HEK293 (cell line): ENCODE results near the gene LST1.

Experiments
- HOXD13 ChIP-seq: sonication (generic); formaldehyde crosslinking; IDR thresholded peaks from 2 replicates; pipeline ENCODE4 v1.8.0; 2022; ENCODE audit warnings: missing genetic modification reagents, borderline replicate concordance
- PRDM1 ChIP-seq: fragments of 450-650 bp; formaldehyde crosslinking; IDR thresholded peaks from 2 replicates; pipeline ENCODE4; 2016; ENCODE audit warnings: missing biosample characterization, missing genetic modification characterization
- PRDM6 ChIP-seq: fragments of 450-650 bp; formaldehyde crosslinking; IDR thresholded peaks from 2 replicates; pipeline ENCODE4 v1.5.1; 2017; ENCODE audit warnings: missing biosample characterization, missing genetic modification characterization
- WT1 ChIP-seq: fragments of 450-650 bp; formaldehyde crosslinking; IDR thresholded peaks from 2 replicates; pipeline ENCODE4 v1.5.1; 2016; ENCODE audit warnings: missing biosample characterization, missing genetic modification characterization
- ZBTB49 ChIP-seq: fragments of 450-650 bp; formaldehyde crosslinking; IDR thresholded peaks from 2 replicates; pipeline ENCODE4 v1.5.1; 2016; ENCODE audit warnings: missing biosample characterization, missing genetic modification characterization, low read depth
- ZNF221 ChIP-seq: fragments of 450-650 bp; formaldehyde crosslinking; IDR thresholded peaks from 2 replicates; pipeline ENCODE4 v1.5.1; 2017; ENCODE audit warnings: missing biosample characterization, missing genetic modification characterization, borderline replicate concordance
- ZNF274 ChIP-seq, 2 experiments: fragments of 200-500 bp in 1 of 2; fragments of 450-650 bp in 1 of 2; sonication (Bioruptor generic) in 1 of 2; formaldehyde crosslinking in 1 of 2; IDR thresholded peaks; 2 replicates each; pipeline versions ENCODE4 v1.5.1 to v1.6.1; 2014 to 2016; ENCODE audit warnings: borderline replicate concordance in 1 of 2, inconsistent platforms in 1 of 2, low read length in 1 of 2, missing biosample characterization in 1 of 2, missing genetic modification characterization in 1 of 2
- ZNF391 ChIP-seq: fragments of 450-650 bp; formaldehyde crosslinking; IDR thresholded peaks from 2 replicates; pipeline ENCODE4 v1.5.1; 2016; ENCODE audit warnings: low read depth, missing biosample characterization, missing genetic modification characterization, borderline replicate concordance
- ZNF426 ChIP-seq: fragments of 450-650 bp; formaldehyde crosslinking; IDR thresholded peaks from 2 replicates; pipeline ENCODE4 v1.5.1; 2017; ENCODE audit warnings: missing biosample characterization, missing genetic modification characterization, mild to moderate bottlenecking, inconsistent platforms, moderate library complexity
- ZNF544 ChIP-seq: fragments of 450-650 bp; formaldehyde crosslinking; IDR thresholded peaks from 2 replicates; pipeline ENCODE4 v1.5.0; 2017; ENCODE audit warnings: missing biosample characterization, missing genetic modification characterization
- ZNF558 ChIP-seq: fragments of 450-650 bp; formaldehyde crosslinking; IDR thresholded peaks from 2 replicates; pipeline ENCODE4 v1.5.1; 2016; ENCODE audit warnings: missing biosample characterization, missing genetic modification characterization
- ZNF571 ChIP-seq: fragments of 450-650 bp; formaldehyde crosslinking; IDR thresholded peaks from 2 replicates; pipeline ENCODE4 v1.5.0; 2017; ENCODE audit warnings: missing biosample characterization, missing genetic modification characterization
- ZNF600 ChIP-seq: fragments of 450-650 bp; formaldehyde crosslinking; IDR thresholded peaks from 2 replicates; pipeline ENCODE4 v1.5.1; 2016; ENCODE audit warnings: missing biosample characterization, missing genetic modification characterization
- ZNF610 ChIP-seq: fragments of 450-650 bp; formaldehyde crosslinking; IDR thresholded peaks from 2 replicates; pipeline ENCODE4 v1.5.1; 2016; ENCODE audit warnings: missing biosample characterization, missing genetic modification characterization, borderline replicate concordance
- ZNF707 ChIP-seq: fragments of 450-650 bp; formaldehyde crosslinking; IDR thresholded peaks from 2 replicates; pipeline ENCODE4 v1.5.1; 2016; ENCODE audit warnings: missing biosample characterization, missing genetic modification characterization
- ZNF747 ChIP-seq: fragments of 450-650 bp; formaldehyde crosslinking; IDR thresholded peaks from 2 replicates; pipeline ENCODE4 v1.5.1; 2016; ENCODE audit warnings: missing biosample characterization, missing genetic modification characterization
- ZNF843 ChIP-seq: fragments of 450-650 bp; formaldehyde crosslinking; IDR thresholded peaks from 2 replicates; pipeline ENCODE4 v1.5.1; 2016; ENCODE audit warnings: missing biosample characterization, missing genetic modification characterization
- ZSCAN4 ChIP-seq: fragments of 450-650 bp; formaldehyde crosslinking; IDR thresholded peaks from 2 replicates; pipeline ENCODE4 v1.5.1; 2017; ENCODE audit warnings: missing biosample characterization, missing genetic modification characterization
- TF ChIP-seq, protein P1 (sequence below): fragments of 450-650 bp; formaldehyde crosslinking; IDR thresholded peaks from 2 replicates; pipeline ENCODE4 v1.5.1; 2016; ENCODE audit warnings: missing biosample characterization, missing genetic modification characterization

The LST1 gene

DNA sequence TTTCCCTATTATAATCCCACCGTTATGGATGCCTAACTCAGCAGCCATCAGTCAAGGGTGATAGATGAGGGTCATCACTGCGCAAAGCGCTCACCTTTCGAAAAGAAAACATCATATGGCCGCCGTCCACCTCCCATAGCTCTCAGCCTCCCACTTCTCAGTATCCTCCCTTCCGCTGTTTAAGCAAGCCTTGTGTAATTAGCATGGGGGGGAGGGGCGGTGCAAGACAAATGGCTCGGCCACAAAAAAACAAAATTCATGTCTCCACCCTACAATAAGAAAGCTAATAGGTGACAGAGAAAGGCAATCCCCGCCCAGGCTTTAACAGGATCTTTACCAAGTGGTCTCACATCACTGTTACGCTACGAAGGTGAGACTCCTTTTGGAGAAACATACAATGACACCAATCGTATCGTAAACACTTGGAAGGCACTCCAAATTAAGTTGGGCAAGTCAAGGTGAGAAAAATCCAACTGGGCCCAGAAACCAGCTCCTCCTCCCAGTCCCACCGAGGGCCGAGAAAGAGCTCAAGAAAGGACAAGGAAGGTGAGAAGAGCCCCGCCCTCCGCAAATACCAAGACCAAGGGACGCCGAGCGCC lies 44.9 kb upstream of the LST1 start (continued):
- no peak for TF ChIP-seq ZNF600
- 0 out of 2 replicates have a peak, but pooled peaks have one; percentile 1 for TF ChIP-seq ZNF221 (tag by site-specific recombination)
- TF ChIP-seq ZNF610 (tag by site-specific recombination): no peak
- TF ChIP-seq PRDM1 (tag by site-specific recombination): no peak
- no peak for TF ChIP-seq ZNF544
- TF ChIP-seq ZNF426 (tag by site-specific recombination): no peak
- TF ChIP-seq HOXD13 (CRISPR knock-in tag): no peak
- no peak for TF ChIP-seq ZNF707
- TF ChIP-seq ZBTB49: no peak
- no peak for TF ChIP-seq ZNF391 (tag by site-specific recombination)
- TF ChIP-seq ZNF843 (tag by site-specific recombination): no peak
- peak; percentile 95 for TF ChIP-seq WT1
- TF ChIP-seq PRDM6 (tag by site-specific recombination): no peak
- TF ChIP-seq ZNF558 (tag by site-specific recombination): no peak
- TF ChIP-seq, protein P1, sequence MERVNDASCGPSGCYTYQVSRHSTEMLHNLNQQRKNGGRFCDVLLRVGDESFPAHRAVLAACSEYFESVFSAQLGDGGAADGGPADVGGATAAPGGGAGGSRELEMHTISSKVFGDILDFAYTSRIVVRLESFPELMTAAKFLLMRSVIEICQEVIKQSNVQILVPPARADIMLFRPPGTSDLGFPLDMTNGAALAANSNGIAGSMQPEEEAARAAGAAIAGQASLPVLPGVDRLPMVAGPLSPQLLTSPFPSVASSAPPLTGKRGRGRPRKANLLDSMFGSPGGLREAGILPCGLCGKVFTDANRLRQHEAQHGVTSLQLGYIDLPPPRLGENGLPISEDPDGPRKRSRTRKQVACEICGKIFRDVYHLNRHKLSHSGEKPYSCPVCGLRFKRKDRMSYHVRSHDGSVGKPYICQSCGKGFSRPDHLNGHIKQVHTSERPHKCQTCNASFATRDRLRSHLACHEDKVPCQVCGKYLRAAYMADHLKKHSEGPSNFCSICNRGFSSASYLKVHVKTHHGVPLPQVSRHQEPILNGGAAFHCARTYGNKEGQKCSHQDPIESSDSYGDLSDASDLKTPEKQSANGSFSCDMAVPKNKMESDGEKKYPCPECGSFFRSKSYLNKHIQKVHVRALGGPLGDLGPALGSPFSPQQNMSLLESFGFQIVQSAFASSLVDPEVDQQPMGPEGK (tag by site-specific recombination): 0 out of 2 replicates have a peak, but pooled peaks have one; percentile 5
- TF ChIP-seq ZNF747 (tag by site-specific recombination): no peak
- no peak for TF ChIP-seq ZSCAN4 (tag by site-specific recombination)
- TF ChIP-seq ZNF274 (IDR thresholded peaks at IDR 0.05; ENCODE audit: low read length): no peak
- no peak for TF ChIP-seq ZNF274 (tag by site-specific recombination; IDR thresholded peaks at IDR 0.05; ENCODE audit: borderline replicate concordance)
- TF ChIP-seq ZNF571 (tag by site-specific recombination): no peak
